ENCODE measurements around the gene STAG1. TPM values are rescaled to one million over a fixed set of nuclear protein-coding genes. Genes with fewer than 3 reads are reported as not detected.
"Not testable (repeated sequence)": the region's sequence is repeated elsewhere in the genome, so short reads cannot be mapped to it uniquely, and the experiment has no call there.

Gene STAG1
- total and polyA plus RNA-seq, 9 of the 15 experiments (the other 6 are each of a cell fraction or from before 2014, with no cell fraction given): 2.7 to 17.7 (median 8.8) TPM

DNA sequence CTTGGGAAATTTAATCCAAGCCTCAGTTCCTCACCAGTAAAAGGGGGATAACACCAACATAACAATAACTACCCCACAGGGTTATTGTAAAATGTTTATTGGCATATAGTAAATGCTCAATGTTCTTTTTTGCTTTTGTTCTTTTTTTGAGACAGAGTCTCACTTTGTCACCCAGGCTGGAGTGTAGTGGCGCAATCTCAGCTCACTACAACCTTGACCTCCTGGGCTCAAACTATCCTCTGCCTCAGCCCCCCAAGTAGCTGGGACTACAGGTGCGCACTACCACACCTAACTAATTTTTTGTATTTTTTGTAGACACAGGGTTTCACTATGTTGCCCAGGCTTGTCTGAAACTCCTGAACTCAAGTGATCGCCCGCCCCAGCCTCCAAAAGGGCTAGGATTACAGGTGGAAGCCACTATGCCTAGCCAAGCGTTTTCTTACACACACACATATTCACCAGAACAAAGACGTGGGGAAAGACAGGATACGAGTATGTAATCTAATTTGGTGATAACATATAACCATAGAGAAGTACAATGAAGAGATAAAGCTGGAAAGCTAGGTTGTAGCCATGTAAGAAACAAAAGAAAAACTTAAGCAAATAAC lies 11.7 kb downstream of the STAG1 start:
- ChIA-PET CTCF (ENCODE audit: low intra/inter-chr PET ratio) (no interaction called here), POLR2A (interaction anchor here (1.0 to 1.3 kb wide), 2 partner anchors 9 to 14 kb away, joined by 3 to 4 read pairs; no protein-coding TSS in a partner anchor)
- Histone ChIP-seq H3K4me3 (no peak overlapping the region), H3K27ac (ENCODE audit: extremely low read depth, low read depth, low read length) (no peak overlapping the region), H3K4me2 (ENCODE audit: insufficient read depth, low read length) (no peak overlapping the region), H3K9me1 (ENCODE audit: control insufficient read depth, insufficient read depth, low read length) (no peaks in the 10 kb centered on the region), H3K9me3 (replicated peaks; ENCODE audit: control insufficient read depth, insufficient read depth, low read depth, low read length) (no peaks in the 10 kb centered on the region), H3K79me2 (ENCODE audit: control insufficient read depth, insufficient read depth, low read length) (peaks cover 67% of the 10 kb centered on the region), H2AFZ (ENCODE audit: low read depth, low read length) (no peak overlapping the region), H3K4me1 (replicated peaks in 1 of 2; ENCODE audit: control insufficient read depth in 2 of 2, insufficient read depth in 2 of 2, low read length in 2 of 2) (peaks cover 2 to 5% of the 10 kb centered on the region in 2 experiments; a peak in 3 of 5 replicates), H3K9ac (ENCODE audit: insufficient read depth in 1 of 2, low read depth in 2 of 2, low read length in 2 of 2) (no peak overlapping the region), H4K20me1 (replicated peaks; ENCODE audit: control insufficient read depth, insufficient read depth, low read length) (no peaks in the 10 kb centered on the region), H3K36me3 (ENCODE audit: control insufficient read depth, insufficient read depth, low read length) (0 out of 3 replicates have a peak, but pooled peaks cover 2% of the 10 kb centered on the region), H3K27me3 (ENCODE audit: control insufficient read depth in 2 of 2, insufficient read depth in 2 of 2, low read length in 2 of 2) (no peaks in the 10 kb centered on the region)
- FAIRE-seq: no peak
- 72% methylated on average over 7 of the region's 7 CpGs for WGBS (ENCODE audit: insufficient coverage, low coverage, missing lambda C conversion rate)
- TF ChIP-seq PURB (CRISPR knock-in tag; IDR thresholded peaks at IDR 0.05; ENCODE audit: low read depth) (no peak), CEBPB (tag; IDR thresholded peaks at IDR 0.05) (0 out of 2 replicates have a peak, but pooled peaks have one; percentile 10)
- intact Hi-C loops (cut with micrococcal nuclease) (no loop called here), in situ Hi-C loops (cut with MboI) (no loop called here)
- no TSS peak for BruUV-seq (replicated peaks)
- no peak for DNase-seq (ENCODE audit: extremely low read depth in 1 of 4, low spot score in 3 of 4)
- no peak for ATAC-seq

DNA sequence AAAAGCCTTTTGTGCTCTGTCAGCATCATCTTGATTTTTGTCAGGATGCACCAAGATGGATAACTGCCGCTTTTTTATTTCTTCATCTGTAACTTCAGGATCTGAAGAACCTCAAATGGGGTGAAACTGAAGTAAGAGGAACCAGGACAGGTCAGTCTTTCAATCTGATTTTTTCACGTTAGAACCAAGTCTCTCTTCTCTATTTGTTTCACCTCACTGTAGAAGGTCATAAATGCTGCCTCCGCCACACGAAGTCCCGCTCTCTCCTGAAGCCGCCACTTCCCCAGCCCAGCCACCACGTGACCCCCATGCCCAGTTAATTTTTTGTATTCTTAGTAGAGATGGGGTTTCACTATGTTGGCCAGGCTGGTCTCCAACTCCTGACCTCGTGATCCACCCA lies 15.2 kb downstream of the STAG1 start:
- POLR2A ChIA-PET: interaction anchor here (0.8 to 1.0 kb wide), 2 partner anchors 16 to 1559 kb away, joined by 3 to 4 read pairs; no protein-coding TSS in a partner anchor
- H3K27ac ChIP-seq (ENCODE audit: extremely low read depth, low read depth, low read length); H3K9me3 ChIP-seq (replicated peaks; ENCODE audit: control insufficient read depth, insufficient read depth, low read depth, low read length); H3K36me3 ChIP-seq (ENCODE audit: control insufficient read depth, insufficient read depth, low read length); H3K9me1 ChIP-seq (ENCODE audit: control insufficient read depth, insufficient read depth, low read length); H3K27me3 ChIP-seq (ENCODE audit: control insufficient read depth in 2 of 2, insufficient read depth in 2 of 2, low read length in 2 of 2); DNase-seq (ENCODE audit: extremely low read depth in 1 of 4, low spot score in 3 of 4); H3K9ac ChIP-seq (ENCODE audit: insufficient read depth in 1 of 2, low read depth in 2 of 2, low read length in 2 of 2); ATAC-seq; H4K20me1 ChIP-seq (replicated peaks; ENCODE audit: control insufficient read depth, insufficient read depth, low read length); intact Hi-C loops (cut with micrococcal nuclease); H3K4me2 ChIP-seq (ENCODE audit: insufficient read depth, low read length); in situ Hi-C loops (cut with MboI); H2AFZ ChIP-seq (ENCODE audit: low read depth, low read length); CTCF ChIA-PET (ENCODE audit: low intra/inter-chr PET ratio); FAIRE-seq; H3K4me1 ChIP-seq (replicated peaks in 1 of 2; ENCODE audit: control insufficient read depth in 2 of 2, insufficient read depth in 2 of 2, low read length in 2 of 2); H3K4me3 ChIP-seq: not testable (repeated sequence)
- 0 out of 2 replicates have a peak, but pooled peaks have one; percentile 37 for TF ChIP-seq ZNF316 (IDR thresholded peaks at IDR 0.05)
- 83% methylated on average over 8 of the region's 8 CpGs for WGBS (ENCODE audit: insufficient coverage, low coverage, missing lambda C conversion rate)
- BruUV-seq (replicated peaks): TSS peak; percentile 14
- peaks cover 56% of the 10 kb centered on the region for H3K79me2 ChIP-seq (ENCODE audit: control insufficient read depth, insufficient read depth, low read length)

Measured in K562 (cell line).